ENCODE data around the gene ABHD3.
"Not testable (repeated sequence)": the region's sequence is repeated elsewhere in the genome, so short reads cannot be mapped to it uniquely, and the experiment has no call there.

ABHD3 gene

DNA sequence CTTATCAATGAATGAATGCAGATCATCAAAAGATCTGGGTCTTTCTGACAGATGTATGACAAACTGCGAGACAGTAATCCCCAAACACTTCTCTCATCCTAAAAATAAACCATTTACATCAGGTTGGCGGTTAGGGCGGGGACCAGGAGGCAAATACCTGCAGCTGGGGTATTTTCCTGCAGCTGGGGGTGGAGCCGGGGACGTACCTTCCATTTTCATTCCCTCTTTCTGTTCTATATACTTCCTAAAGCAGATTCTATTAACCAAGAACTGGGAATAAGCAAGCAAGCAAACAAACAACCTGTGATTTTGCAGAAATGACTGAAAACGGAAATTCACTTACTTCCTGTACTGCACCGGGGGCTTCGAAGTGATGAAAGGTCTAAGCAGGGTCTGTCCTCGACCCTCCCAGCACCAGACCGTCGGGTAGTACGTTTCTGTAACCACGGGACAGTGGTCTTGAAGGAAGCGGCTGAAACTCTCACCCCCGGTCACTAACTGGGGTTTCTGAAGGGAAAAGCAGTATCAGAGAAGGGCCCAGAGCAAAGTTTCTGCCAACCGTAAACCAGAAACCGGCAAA, 1.2 kb downstream of the ABHD3 start:
- DNase-seq: no peak

DNA sequence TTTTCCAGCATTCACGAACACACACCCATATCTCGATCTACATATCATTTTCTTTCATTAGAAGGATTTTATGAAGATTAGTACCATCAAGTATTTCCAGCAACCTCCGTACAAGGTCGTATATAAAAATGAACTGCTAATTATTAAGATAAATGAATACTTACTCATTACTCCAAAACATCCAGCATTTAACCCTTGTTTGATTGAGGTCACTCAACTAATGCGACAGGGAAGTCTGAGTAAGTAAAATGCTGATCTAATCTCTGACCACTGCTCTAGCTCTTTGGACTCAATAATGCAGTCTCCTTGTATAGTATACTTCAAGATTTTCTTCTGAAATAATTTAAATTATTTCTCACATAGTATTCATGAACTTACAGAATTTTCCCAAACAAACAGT, 2.0 kb downstream of the ABHD3 start:
- DNase-seq: peak; percentile 8

DNA sequence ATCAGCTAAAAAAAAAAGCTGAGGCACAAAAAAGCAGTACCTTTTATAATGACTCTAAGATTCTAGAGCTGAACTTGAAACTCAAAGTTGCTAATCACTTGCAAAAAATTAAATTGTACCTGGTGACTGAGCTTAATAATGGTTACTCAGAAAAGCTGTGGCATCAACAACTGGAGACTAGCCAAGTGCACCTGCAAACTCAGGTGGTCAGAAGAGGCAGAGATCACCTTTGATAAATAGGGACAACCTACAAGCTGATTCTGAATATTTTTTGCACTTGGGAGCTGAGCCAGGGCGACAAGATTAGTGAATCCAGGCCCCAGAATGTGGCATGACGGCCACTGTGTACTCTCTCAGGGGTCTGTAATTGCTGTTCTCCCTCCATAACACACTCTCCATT, 3.0 kb downstream of the ABHD3 start:
- DNase-seq: no peak

DNA sequence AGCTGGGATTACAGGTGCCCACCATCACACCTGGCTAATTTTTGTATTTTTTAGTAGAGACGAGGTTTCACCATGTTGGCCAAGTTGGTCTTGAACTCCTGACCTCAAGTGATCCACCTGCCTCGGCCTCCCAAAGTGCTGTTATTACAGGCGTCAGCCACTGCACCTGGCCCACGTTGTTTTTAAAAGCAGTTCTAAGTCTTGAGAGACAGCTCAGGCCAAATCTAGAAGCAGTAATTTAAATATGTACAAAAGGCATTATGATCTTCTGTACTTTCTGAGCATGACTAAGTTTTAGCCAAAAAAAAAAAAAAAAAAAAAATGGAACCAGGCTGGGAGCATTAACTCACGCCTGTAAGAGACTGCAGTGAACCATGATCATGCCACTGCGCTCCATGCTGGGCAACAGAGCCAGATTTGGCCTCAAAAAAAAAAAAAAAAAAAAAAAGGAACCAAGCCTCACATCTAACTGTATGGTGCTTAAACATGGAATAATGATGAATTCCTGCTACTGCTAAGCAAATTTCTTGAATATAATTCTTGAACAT, 4.0 kb downstream of the ABHD3 start:
- peak; percentile 25 for DNase-seq

DNA sequence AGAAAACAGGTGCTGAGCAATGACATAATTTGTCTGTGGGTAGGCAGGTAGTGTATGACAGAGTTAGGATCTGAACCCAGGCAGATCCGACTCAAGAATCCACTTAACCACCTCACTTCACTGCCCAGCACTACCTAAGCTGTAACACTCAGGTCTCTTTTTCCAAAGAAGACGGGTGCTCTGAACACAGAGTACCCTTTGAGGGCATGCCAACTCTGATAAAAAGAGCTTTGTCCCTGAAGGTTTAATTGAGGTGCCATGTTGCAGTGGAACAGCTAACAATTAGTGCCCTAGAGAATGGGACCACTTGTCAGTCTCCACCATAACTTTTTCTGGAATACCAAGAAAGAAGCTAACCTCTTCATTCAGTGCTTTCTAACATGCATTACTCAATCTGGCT, 11.3 kb downstream of the ABHD3 start:
- no peak for DNase-seq

DNA sequence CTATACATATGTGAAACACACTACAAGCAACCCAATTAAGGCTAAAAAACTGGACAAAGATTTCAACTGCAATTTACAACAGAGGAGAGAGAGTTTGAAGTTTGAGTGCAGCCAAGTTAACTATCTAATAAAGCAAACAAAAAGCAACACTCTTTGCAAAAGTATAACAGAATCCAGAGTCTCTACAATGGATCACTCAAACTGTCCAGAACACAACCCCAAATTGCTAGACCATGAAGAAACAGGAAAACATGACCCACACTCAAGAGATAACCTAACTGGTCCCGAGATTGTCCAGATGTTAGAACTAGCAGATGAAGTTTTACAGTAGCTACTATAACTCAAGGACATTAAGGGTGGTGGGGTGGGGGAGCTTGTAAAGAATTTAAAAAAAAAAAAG, 14.8 kb downstream of the ABHD3 start:
- no peak for DNase-seq

DNA sequence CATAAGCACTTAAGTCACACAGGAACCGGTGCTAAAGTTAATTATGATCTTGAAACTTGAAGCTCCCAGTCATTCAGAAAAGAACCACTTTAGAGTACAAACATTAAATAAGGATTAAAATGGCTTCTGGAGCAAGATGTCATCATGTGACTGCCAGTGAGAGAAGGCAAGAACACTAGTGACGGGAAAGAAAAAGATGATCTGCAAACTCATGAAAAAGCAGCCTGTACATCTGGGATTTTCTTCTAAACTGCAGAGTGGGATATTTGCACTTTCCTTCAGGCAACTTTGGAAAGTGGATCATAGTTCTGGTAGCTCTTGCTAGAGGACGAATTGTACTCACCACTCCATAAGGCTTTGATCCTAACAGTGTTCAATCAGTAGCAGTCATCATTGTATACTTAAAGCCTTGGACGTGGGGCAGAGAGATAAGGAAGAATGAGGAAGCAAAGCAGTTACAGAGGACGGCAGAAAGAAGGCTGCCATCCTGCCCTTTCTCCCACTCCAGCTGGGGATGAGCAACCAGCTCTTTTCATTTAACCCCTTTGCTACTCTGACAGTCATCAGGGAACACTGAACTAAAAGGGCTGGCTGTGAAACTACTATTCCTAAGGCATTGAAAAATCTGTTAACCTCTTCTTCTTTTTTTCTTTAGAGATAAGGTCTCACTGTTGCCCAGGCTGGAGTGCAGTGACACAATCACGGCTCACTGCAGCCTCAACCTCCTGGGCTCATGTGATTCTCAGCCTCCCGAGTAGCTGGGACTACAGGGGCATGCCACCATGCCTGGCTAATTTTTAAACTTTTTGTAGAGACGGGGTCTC, 18.1 kb downstream of the ABHD3 start:
- DNase-seq: peak; percentile 36

DNA sequence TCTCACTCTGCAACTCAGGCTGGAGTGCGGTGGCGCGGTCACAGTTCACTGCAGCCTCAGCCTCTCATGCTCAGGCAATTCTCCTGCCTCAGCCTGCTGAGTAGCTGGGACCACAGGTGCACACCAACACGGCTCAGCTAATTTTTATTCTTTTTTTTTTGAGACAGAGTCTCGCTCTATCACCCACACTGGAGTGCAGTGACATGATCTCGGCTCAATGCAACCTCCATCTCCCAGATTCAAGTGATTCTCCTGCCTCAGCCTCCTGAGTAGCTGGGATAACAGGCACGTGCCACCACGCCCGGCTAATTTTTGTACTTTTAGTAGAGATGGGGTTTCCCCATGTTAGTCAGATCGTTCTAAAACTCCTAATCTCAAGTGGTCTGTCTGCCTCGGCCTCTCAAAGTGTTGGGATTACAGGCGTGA, 19.0 kb downstream of the ABHD3 start:
- not testable (repeated sequence) for DNase-seq

DNA sequence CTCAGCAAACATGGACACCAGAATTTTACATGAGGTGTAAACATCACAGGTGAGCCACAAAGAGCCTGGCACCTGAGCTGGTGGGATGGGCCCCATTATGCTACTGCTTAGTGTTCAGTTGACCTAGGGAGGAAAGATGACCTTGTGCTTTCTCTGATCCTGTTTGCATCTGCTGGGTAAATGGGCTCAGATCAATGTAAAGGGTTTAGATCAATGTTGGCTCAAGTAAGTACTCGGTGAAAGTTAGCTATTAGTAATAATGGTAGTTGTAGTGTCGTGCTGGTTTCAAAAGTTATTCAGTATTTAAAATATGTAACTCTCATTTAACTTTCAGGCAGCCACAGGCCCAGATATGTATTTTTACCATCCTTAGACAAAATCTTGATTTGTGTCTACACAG, 19.8 kb downstream of the ABHD3 start:
- DNase-seq: no peak

DNA sequence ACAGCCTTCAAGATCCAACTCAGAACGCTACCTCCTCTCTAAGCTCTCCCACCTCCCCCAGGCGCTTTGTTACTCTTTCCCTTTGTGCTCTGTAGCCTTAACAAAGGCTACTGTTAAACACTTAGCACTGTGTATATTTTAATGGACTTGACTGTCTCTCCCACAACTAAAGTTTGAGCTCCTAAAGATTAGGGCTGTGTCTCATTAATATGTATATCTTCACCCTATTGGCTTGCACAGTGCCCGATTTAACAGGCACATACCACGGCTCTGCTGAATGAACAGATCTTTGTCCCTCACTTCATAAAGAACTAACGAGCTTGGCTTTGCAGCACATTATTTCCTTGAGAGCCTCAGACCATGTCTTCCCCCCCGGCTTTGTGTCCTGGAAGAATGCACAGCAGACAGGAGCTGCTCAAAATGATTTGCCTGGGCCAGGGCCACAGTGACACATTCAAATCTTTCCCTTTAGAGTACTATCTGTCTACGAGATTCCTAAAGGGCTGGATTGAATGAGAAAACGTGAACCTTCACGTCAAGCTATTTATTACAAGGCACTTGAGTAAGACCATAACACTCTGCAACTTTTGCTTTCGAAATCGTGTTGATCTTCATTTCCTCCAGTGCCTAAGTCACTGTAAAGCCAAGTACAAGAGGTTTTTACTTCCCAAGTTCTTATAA, 22.1 kb downstream of the ABHD3 start:
- DNase-seq: peak; percentile 90

DNA sequence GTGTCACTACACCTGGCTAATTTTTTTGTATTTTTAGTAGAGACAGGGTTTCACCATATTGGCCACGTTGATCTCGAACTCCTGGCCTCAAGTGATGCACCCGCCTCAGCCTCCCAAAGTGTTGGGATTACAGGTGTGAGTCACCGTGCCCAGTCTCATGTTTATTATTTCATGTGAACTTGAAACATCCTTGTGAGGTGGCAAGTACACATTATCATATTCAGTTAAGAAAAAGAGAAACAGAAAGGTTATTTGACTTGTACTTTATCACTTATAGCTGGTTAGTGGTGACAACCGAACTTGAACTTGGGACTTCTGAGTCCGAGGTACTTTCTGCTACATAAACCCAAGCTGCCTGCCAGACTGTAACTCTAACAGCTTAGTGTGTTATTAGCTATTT, 24.4 kb downstream of the ABHD3 start:
- DNase-seq: no peak

DNA sequence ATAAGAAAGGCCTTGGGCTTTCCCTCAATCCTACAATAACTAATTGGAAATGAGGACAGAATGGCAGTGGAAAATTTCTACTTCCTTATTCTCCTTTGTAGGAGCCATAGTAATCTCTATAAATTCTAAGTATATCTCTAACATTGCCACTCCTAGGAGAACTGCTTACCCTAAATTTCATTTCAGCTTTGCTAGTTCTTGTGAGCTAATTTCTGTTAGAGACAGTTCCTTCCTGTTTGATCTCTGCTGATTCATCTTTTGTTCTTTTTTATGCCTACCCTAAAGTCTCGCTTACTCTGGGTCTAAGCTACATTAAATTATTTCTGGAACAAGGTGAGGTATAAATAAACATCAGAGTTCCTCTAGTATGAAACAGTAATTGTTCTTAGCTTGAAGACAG, 25.7 kb downstream of the ABHD3 start:
- peak; percentile 29 for DNase-seq

DNA sequence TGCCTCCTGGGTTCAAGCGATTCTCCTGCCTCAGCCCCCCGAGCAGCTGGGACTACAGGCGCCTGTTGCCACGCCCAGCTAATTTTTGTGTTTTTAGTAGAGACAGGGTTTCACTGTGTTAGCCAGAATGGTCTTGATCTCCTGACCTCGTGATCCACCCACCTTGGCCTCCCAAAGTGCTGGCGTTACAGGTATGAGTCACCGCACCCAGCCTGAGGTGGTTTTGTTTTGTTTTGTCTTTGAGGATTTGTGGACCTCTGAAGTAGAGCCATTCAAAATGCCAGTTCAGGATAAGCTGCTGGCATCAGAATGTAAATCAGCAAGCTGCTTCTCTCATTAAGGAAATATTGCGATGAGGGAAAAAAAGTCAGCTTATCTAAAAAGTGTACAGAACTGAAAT, 29.2 kb downstream of the ABHD3 start:
- not testable (repeated sequence) for DNase-seq

DNA sequence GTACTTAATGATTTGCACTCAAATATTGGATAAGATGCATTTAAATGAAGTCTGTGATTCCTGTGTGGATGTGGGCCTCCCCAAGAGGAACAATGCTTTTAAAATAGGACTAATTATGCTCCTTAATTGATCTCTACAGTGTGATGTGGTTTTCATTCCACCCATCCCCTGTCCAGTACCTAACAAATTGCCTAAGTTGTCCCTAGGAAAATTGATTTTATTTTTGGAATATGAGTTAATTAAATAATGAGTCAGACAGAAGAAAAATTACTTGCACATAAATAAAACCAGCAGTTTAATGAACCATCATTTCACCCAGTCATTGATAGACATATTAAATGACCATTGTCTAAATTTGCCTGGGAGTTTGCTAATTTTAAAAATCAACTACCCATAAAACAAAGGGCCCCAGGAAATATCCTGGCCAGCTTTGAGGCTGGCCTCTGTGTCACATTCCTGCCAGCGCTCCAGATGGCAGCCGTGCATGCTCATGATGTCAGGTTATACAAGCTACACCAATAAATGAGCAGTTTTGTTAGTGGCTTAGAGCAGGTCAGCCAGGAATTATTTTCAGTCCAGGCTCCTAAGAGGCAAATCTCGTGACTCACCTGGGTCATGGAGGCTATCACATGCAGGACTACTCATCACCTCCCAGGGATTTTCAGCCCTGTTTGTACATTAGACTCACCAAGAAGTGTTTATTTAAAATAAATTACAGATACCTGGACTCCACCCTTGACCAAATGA, 31.9 kb downstream of the ABHD3 start:
- no peak for DNase-seq

DNA sequence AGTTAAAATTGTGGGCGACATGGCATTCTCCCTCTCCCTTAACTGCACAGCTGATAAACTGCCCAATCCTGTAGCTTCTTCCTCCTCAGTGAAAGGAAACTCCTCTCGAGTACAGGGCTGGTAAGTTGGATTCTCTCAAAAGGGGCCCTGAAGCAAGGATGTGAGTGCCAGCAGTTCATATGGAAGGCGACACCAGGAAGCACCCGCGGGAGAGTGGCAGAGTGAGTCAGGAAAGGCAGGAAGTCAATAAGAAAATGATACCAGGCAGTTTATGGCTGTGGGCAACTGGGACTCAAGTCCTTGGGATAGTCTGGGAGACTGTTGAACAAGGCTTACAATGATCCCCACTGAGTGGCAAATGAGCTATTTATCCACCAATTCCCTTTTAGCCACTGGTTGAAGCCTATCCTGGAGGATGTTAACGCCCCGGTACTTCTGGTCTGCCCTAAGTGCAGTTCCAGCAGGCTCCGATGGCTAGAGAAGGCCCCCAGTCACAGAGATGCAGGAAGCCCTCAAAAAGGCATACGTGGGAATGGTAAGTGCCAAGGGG, 34.8 kb downstream of the ABHD3 start:
- no peak for DNase-seq

DNA sequence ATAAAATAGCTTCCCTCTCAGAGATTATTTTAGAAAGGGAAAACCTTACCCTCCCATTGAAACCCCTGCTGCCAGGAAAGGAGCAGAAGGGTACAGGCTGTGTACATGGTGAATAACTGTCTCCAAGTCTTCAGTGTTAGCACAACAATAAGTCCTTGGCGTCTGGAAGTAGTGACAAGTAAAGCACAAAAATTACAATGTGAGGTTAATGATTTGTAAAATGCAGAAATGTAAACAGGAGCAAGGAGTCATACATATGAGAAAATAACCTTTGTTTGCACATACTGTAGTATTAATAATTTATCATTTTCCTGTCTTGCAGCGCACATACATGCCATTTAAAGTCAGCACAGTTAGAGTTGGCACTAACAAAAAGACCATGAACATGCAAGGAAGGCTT, 40.5 kb downstream of the ABHD3 start:
- no peak for DNase-seq

DNA sequence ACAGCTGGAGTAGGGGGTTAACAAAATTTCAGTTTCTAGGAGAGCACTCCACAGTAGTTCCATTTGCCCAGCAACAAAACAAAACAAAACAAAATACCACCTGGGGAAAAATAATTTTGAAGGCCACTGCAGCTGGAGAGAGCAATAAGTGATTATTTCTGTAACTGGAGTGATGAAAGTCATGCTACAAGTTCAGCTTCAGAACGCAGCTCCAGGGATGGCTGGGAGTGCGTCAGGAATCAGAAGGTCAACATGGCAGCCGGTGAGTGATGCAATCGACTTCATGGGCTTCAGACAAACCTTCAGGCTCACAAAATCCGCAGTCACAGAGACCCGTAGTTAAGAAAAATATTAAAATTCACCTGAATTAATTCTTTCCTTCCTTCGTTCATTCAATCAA, 41.0 kb downstream of the ABHD3 start:
- DNase-seq: no peak

DNA sequence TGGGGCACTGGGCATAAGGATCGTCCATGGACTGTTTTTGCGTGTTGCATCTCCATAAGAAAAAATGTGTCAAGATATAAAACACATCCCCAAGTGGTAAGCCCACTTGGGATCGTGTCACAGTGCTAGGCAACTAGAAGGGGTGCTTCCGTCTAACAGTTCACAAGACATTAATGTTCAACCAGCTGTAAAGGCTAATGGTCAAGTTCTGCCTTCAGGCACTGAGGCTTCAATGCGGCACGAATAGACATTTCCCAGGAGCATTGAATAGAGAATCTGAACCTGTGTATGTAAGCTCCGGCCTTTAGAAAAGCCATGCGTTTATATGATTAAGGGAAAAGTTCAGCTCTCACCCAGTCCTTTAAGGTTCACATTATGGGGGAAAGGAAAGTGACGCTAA, 42.0 kb downstream of the ABHD3 start:
- no peak for DNase-seq

DNA sequence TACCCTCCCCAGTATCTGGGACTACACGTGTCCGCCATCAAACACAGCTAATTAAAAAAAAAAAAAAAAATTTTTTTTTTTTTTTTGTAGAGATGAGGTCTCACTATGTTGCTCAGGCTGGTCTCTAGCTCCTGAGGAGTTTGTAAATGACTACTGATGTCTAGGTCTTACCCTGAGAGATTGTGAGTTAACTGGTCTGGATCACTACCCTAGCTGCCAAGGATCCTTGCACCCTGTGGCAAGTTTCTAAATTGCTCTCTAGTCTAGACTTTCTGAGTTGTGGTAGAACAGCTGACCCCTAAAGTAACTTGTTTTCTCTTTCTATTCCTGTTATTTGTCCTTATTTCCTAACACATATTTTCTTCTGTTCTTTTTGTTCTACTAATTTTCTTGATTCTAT, 44.5 kb downstream of the ABHD3 start:
- DNase-seq: no peak

DNA sequence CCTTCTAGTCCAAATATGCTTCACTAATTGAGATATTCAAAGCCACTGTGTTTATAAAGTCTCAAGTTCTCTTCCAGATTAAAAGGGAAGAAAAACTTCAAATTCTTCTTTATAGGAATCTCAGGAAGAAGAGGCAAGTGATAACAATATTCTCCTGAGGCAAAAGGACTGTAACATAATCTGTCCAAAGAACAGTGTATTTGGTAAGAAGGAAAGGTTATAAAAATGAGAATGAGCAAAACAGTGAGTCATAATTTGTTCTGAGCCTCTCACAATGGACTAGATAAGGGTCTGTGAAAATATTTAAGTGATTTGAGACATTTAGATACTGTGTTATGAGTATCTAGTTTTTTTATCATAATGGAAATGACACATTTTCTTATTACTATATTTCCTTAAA, 48.2 kb downstream of the ABHD3 start:
- no peak for DNase-seq

DNA sequence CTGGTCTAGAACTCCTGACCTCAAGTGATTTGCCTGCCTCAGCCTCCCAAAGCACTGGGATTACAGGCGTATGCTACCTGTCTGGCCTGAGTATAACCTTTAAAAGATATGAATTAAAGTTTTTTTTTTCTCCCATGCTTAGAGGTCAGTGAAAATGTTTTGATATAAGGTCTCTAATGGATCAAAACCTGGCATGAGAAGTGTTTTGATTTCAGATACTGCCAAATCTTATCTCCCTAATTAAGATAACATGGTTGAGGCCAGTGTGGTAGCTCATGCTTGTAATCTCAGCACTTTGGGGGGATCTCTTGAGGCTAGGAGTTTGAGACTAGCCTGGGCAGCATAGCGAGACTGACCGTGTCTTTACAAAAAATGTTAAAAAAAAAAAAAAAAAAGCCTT, 51.2 kb downstream of the ABHD3 start:
- no peak for DNase-seq

DNA sequence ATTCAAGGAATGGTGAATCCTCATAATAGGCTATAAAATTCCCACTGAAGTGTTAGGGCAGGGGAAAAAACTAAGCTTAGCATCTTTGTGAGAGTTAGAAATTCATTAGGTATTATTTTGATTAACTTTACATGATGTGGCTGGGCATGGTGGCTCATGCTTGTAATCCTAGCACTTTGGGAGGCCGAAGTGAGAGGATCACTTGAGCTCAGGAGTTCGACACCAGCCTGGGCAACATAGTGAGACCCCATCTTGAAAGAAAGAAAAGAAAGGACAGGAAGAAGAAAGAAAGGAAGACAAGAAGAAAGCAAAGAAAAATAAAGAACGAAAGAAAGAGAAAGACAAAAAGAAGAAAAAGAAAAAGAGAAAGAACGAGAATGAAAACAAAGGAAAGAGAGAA, 52.5 kb downstream of the ABHD3 start:
- no peak for DNase-seq

DNA sequence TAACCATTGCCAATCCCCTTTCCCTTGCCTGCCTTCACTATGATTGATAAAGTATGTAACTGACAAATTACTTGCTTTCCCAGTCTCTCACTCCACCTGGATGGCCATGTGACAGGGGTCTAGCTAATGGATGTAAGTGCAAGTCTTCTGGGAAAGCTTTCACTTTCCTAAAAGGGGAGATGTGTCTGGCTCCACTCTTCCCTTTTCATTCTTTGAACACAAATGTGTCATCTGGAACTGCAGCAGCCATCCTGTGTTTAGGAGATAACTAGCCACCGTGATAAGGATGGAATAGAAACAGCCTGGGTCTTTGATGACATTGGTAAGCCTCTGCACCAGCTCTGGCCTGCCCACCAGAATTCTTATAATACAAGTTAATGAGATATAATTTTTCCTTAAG, 54.3 kb downstream of the ABHD3 start:
- no peak for DNase-seq

Measured in suppressor macrophage treated with lipopolysaccharide for 4 hours (primary cell).